ENCODE measurements around the gene TMC8.

DNA sequence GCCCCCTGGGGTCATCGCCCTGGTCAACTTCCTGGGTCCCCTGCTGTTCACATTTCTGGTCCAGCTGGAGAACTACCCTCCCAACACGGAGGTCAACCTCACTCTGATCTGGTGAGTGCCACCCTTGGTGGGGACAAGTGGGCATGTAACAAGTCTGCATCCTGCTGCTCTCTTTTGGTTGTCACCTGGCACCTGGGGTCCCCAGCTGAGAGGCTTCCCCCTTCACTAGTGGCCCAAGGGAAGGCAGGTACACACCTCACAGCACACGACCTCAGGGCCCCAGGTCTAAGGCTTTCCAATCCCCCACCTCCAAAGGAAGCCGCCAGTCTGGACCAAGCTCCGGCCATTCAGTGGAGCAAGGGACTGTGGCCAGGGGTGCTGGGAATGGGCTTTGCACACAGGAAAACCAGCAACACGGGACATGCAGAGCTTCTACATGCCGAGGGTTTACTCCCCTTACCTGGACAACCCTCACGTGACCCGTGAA lies 4.4 kb downstream of the TMC8 start:
- TF ChIP-seq, protein P1, sequence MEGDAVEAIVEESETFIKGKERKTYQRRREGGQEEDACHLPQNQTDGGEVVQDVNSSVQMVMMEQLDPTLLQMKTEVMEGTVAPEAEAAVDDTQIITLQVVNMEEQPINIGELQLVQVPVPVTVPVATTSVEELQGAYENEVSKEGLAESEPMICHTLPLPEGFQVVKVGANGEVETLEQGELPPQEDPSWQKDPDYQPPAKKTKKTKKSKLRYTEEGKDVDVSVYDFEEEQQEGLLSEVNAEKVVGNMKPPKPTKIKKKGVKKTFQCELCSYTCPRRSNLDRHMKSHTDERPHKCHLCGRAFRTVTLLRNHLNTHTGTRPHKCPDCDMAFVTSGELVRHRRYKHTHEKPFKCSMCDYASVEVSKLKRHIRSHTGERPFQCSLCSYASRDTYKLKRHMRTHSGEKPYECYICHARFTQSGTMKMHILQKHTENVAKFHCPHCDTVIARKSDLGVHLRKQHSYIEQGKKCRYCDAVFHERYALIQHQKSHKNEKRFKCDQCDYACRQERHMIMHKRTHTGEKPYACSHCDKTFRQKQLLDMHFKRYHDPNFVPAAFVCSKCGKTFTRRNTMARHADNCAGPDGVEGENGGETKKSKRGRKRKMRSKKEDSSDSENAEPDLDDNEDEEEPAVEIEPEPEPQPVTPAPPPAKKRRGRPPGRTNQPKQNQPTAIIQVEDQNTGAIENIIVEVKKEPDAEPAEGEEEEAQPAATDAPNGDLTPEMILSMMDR (conservative IDR thresholded peaks at IDR 0.05; ENCODE audit: low read depth, low read length), result no peak
- no peak for TF ChIP-seq EZH2 (IDR thresholded peaks at IDR 0.05; ENCODE audit: borderline replicate concordance, low read depth, low read length, poor library complexity, severe bottlenecking)
